Measurements from ENCODE around the gene NLGN4X. TPM values are rescaled to one million over a fixed set of nuclear protein-coding genes. Genes with fewer than 3 reads are reported as not detected.

The NLGN4X gene
- total RNA-seq, 1 donor from 2014 or later: not detected

DNA sequence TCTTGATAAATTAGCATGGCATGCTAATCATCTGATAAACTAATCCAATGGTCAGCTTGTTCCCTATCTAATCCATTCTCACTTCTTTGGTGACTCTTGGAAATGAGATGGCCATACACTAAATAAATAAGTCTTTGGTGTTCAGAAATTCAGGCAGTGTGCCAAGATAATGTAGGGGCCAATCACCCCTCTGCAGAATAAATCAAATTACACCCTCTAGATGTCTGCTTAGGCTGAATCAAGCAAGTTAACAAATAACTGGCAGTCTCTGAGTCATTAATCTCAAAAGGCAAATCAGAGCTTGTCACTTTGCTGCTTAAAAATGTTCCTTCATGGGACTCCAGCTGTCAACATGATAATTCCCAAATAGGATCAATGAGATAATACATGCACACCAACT is 97.4 kb downstream of the NLGN4X start:
- H3K4me1 Mint-ChIP-seq (ENCODE audit: low read depth): no peaks in the 10 kb centered on the region
- no peaks in the 10 kb centered on the region for H3K36me3 Mint-ChIP-seq (ENCODE audit: low read depth)
- H3K4me3 Mint-ChIP-seq: no peak overlapping the region
- no peak for DNase-seq (ENCODE audit: low spot score)
- no peaks in the 10 kb centered on the region for H3K27me3 Mint-ChIP-seq (ENCODE audit: insufficient read depth)
- H3K9me3 Mint-ChIP-seq: no peaks in the 10 kb centered on the region
- no peak overlapping the region for H3K27ac Mint-ChIP-seq
- intact Hi-C loops (cut with micrococcal nuclease): no loop called here

DNA sequence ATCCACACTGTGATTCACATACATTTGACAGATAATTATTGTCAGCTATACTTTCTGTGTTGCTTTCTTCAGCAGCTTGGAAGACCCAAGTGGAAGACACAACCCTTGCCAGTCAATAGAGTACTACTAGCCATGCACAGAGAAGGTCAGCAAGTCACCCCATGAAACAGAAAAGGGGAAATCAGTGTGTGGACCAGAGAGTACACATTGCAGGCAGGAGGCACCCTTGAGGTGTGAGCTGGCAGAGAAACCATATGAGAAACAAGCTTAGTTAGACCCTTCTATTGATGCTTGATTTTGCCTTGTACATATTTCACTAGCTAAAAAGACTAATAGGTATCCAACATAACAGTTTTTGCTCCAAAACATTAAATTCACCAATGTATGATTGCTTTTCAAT is 99.5 kb downstream of the NLGN4X start:
- no peak for DNase-seq (ENCODE audit: low spot score)
- Mint-ChIP-seq H3K27me3 (ENCODE audit: insufficient read depth) (no peaks in the 10 kb centered on the region), H3K36me3 (ENCODE audit: low read depth) (no peaks in the 10 kb centered on the region), H3K9me3 (no peaks in the 10 kb centered on the region), H3K4me1 (ENCODE audit: low read depth) (no peaks in the 10 kb centered on the region), H3K4me3 (no peak overlapping the region), H3K27ac (no peak overlapping the region)
- intact Hi-C loops (cut with micrococcal nuclease): no loop called here

DNA sequence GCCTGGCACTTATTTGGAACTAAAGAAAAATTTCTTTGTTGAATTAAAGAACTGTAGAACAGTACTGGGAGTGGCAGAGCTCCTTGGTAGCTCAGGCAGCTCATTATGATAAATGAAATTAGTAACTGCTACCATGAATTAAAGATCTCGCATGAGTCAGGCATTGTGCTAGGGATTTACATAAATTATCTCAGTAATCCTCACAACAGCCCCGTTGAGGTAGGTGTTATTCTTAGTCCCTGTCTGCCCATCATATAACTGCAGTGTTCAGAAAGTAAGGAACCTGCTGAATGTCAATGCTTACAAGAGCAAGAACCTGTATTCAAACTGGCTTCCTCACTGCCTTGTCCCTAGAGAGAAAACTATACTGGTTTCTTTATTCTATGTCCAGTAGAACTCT is 108.3 kb downstream of the NLGN4X start:
- no peak for DNase-seq (ENCODE audit: low spot score)
- intact Hi-C loops (cut with micrococcal nuclease): no loop called here
- Mint-ChIP-seq H3K4me1 (ENCODE audit: low read depth) (no peaks in the 10 kb centered on the region), H3K4me3 (no peak overlapping the region), H3K27me3 (ENCODE audit: insufficient read depth) (no peaks in the 10 kb centered on the region), H3K9me3 (peaks cover 3% of the 10 kb centered on the region), H3K27ac (no peak overlapping the region), H3K36me3 (ENCODE audit: low read depth) (no peaks in the 10 kb centered on the region)

DNA sequence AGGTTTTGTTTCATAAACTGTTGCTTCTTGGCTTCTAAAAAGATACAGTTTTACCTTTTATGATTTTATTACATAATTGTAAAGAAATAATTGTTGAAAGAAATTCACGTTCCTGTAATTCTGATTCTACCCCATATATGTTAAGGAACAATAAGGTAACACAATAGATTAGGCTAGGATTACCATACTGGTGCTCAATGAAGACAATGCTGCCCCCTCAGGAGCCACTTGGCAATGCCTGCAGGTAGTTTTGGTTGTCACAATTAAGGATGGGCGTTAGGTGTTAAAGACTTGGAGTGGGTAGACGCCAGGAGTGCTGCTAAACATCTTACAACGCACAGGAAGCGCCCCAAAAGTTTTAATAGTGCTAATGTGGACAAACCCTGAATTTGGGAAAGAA is 133.2 kb downstream of the NLGN4X start:
- no peaks in the 10 kb centered on the region for H3K4me1 Mint-ChIP-seq (ENCODE audit: low read depth)
- no peak for DNase-seq (ENCODE audit: low spot score)
- intact Hi-C loops (cut with micrococcal nuclease): no loop called here
- H3K36me3 Mint-ChIP-seq (ENCODE audit: low read depth): no peaks in the 10 kb centered on the region
- no peaks in the 10 kb centered on the region for H3K27me3 Mint-ChIP-seq (ENCODE audit: insufficient read depth)
- H3K9me3 Mint-ChIP-seq: no peaks in the 10 kb centered on the region
- H3K27ac Mint-ChIP-seq: no peak overlapping the region
- no peak overlapping the region for H3K4me3 Mint-ChIP-seq

DNA sequence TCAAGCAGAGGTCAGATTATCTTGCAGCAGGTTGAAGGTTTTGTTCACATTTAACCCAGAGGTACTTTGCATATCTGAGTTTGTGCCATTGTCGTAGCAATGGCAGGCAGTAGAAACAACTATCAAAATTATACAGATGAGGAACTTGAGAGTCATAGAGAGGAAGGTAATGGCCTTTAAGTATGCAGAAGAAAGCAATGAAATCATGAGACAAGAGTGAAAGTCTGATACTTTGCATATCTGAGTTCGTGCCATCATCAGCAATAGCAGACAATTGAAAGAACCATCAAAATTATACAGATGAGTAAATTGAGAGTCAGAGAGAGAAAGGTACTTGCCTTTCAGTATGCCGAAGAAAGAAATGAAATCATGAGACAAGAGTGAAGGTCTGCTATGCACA is 154.1 kb downstream of the NLGN4X start:
- no peak for DNase-seq (ENCODE audit: low spot score)
- H3K4me3 Mint-ChIP-seq: no peak overlapping the region
- H3K9me3 Mint-ChIP-seq: no peaks in the 10 kb centered on the region
- no peaks in the 10 kb centered on the region for H3K36me3 Mint-ChIP-seq (ENCODE audit: low read depth)
- no peak overlapping the region for H3K27ac Mint-ChIP-seq
- no peaks in the 10 kb centered on the region for H3K27me3 Mint-ChIP-seq (ENCODE audit: insufficient read depth)
- H3K4me1 Mint-ChIP-seq (ENCODE audit: low read depth): no peaks in the 10 kb centered on the region
- intact Hi-C loops (cut with micrococcal nuclease): no loop called here

DNA sequence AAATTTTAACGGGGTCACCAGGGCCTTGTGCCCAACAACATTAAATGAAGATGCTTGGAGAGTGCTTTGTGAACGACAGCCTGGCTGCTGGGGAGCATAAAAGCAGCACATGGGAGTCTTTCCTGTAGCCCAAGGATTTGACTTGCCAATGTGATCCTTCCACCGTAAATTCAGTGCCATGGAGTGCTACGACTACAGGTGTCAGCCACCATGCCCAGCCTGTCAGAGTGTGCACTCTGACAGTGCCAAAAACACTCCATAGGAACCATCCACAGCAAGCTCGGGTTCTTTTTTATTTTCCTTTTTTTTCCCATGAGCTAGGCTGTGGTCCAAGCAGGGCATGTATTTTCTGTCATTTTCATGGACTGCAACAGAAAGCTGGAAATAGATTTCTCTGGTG is 156.9 kb downstream of the NLGN4X start:
- DNase-seq (ENCODE audit: low spot score): no peak
- Mint-ChIP-seq H3K9me3 (no peaks in the 10 kb centered on the region), H3K27me3 (ENCODE audit: insufficient read depth) (no peaks in the 10 kb centered on the region), H3K4me3 (no peak overlapping the region), H3K36me3 (ENCODE audit: low read depth) (no peaks in the 10 kb centered on the region), H3K27ac (no peak overlapping the region), H3K4me1 (ENCODE audit: low read depth) (no peaks in the 10 kb centered on the region)
- intact Hi-C loops (cut with micrococcal nuclease): no loop called here

DNA sequence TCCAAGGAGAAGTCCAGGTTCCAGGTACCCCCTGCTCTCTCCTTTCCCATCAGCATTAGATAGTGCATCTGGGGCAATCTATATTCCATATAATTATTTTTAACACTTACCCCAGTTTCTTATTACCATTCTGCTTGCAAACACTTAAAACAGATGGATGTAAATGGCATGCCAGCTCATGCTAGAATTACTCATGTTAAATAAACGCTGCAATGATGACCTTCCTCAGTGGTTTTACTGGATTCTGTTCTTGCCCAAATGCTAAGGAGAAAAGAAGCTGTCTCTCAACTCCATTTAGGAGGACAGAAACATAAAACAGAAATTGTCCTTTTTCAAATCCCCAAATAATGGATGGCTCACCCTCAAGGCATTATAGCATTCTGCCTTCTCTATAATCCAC is 161.1 kb downstream of the NLGN4X start:
- no peaks in the 10 kb centered on the region for H3K9me3 Mint-ChIP-seq
- no peaks in the 10 kb centered on the region for H3K27me3 Mint-ChIP-seq (ENCODE audit: insufficient read depth)
- no peak overlapping the region for H3K27ac Mint-ChIP-seq
- intact Hi-C loops (cut with micrococcal nuclease): no loop called here
- no peaks in the 10 kb centered on the region for H3K36me3 Mint-ChIP-seq (ENCODE audit: low read depth)
- no peak for DNase-seq (ENCODE audit: low spot score)
- H3K4me1 Mint-ChIP-seq (ENCODE audit: low read depth): no peaks in the 10 kb centered on the region
- H3K4me3 Mint-ChIP-seq: no peak overlapping the region

DNA sequence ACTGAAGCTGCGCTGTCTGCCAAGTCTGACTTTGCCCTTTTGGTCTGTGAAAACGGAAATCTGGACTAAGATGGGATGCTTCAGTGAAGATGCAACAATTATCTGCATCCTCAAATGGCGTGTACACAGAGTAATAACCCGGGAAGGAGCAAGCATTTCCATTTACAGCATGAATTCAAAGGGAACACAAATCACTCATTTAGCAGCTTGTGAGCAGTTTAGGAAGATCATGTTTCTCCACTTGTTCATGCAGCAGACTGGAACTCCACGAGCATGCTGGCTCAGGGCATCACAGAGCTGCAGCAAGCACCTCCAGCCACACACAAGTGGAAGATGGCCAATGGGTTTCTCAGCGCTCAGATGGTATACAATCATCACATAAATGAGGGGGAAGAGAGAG is 175.5 kb downstream of the NLGN4X start:
- Mint-ChIP-seq H3K4me1 (ENCODE audit: low read depth) (no peaks in the 10 kb centered on the region), H3K27ac (no peak overlapping the region), H3K9me3 (no peaks in the 10 kb centered on the region), H3K27me3 (ENCODE audit: insufficient read depth) (no peaks in the 10 kb centered on the region), H3K36me3 (ENCODE audit: low read depth) (no peaks in the 10 kb centered on the region), H3K4me3 (no peak overlapping the region)
- intact Hi-C loops (cut with micrococcal nuclease): no loop called here
- DNase-seq (ENCODE audit: low spot score): no peak

DNA sequence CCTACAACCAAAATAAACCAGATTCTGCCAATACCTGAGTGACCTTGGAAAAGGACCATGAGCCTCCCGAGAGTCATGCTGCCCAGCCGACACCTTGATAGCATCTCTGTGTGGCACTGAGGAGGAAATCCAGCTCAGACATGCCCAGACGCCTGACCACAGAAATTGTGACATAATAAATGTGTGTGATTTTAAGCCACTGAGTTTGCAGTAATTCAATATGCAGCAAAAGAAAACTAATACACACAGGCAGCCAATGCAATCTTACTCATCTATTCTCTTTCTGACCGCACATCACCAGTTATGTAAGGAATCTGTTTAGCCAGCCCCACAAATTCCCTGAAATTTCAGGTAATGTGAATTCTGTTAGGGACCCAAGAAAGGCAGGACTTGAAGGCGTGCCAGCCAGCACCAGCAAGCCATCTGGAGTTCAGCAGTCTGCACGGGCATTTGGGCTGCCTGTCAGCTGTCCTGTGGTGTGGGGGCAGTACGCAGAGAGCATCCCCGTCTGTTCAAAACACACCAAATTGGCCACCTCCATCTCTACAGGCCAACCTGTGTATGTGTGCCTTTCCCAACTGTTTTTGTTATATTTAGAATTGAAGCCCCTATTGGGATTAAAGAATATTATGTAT is 176.4 kb downstream of the NLGN4X start:
- no peak overlapping the region for H3K27ac Mint-ChIP-seq
- no peaks in the 10 kb centered on the region for H3K27me3 Mint-ChIP-seq (ENCODE audit: insufficient read depth)
- H3K36me3 Mint-ChIP-seq (ENCODE audit: low read depth): no peaks in the 10 kb centered on the region
- intact Hi-C loops (cut with micrococcal nuclease): no loop called here
- no peaks in the 10 kb centered on the region for H3K4me1 Mint-ChIP-seq (ENCODE audit: low read depth)
- H3K4me3 Mint-ChIP-seq: no peak overlapping the region
- DNase-seq (ENCODE audit: low spot score): no peak
- no peaks in the 10 kb centered on the region for H3K9me3 Mint-ChIP-seq

DNA sequence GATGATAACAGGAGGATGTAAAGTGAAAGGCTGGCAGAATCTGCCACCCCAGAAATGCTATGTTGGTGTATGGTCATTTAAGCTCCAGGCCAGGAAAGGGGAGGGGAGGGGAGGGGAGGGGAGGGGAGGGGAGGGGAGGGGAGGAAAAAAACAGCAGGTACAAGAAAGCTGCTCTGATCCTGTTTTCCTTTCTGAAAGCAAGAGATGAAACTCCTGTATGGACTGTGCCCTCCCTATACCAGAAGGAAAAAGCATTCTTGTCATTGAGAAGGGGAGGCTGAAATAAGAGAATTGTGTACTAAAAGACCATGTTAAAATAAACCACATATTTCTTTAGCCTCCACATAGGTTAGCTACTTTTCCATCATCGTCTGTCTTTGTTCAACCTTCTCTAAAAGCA is 179.5 kb downstream of the NLGN4X start:
- H3K4me1 Mint-ChIP-seq (ENCODE audit: low read depth): no peaks in the 10 kb centered on the region
- intact Hi-C loops (cut with micrococcal nuclease): no loop called here
- no peak overlapping the region for H3K27ac Mint-ChIP-seq
- DNase-seq (ENCODE audit: low spot score): no peak
- no peaks in the 10 kb centered on the region for H3K36me3 Mint-ChIP-seq (ENCODE audit: low read depth)
- no peaks in the 10 kb centered on the region for H3K9me3 Mint-ChIP-seq
- no peak overlapping the region for H3K4me3 Mint-ChIP-seq
- no peaks in the 10 kb centered on the region for H3K27me3 Mint-ChIP-seq (ENCODE audit: insufficient read depth)

DNA sequence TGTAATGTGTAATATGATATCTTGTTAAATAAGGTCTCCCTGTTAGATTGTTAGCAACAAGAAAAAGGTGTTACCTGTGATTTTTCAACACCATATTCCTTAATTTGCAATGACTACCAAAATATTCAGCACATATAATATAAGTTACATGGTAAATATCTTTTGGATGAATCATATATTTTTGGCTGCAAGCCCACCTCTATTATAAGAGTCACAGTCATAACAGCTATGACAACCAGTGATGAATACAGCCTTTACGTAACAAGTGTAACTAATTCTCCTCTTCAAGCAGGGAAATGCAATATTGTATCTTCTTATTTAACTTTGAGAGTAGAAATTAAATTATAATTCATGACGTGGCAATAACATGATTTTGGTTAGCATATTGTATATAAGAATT is 187.0 kb downstream of the NLGN4X start:
- Mint-ChIP-seq H3K27me3 (ENCODE audit: insufficient read depth) (no peaks in the 10 kb centered on the region), H3K36me3 (ENCODE audit: low read depth) (no peaks in the 10 kb centered on the region), H3K27ac (no peak overlapping the region), H3K4me1 (ENCODE audit: low read depth) (no peaks in the 10 kb centered on the region), H3K9me3 (no peaks in the 10 kb centered on the region), H3K4me3 (no peak overlapping the region)
- no peak for DNase-seq (ENCODE audit: low spot score)
- intact Hi-C loops (cut with micrococcal nuclease): no loop called here

DNA sequence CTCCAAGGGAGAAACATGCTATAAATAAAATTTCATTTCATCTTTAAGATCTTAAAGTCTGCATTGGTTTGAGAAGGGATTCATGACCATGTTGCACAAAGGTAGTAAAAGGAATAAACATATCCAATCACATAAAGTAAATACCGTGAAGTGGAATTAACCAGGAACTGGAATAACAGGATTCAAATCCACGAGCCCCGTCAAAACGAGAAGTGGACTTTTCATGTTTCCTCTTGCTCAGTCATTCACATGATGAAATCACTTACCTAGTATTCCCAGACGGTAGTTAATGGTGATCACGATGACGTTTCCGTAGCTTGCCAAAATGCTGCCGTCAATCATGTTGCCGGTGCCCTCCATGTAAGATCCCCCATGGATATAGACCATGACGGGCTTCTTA is 199.7 kb downstream of the NLGN4X start:
- H3K4me3 Mint-ChIP-seq: no peak overlapping the region
- no peaks in the 10 kb centered on the region for H3K4me1 Mint-ChIP-seq (ENCODE audit: low read depth)
- intact Hi-C loops (cut with micrococcal nuclease): no loop called here
- H3K36me3 Mint-ChIP-seq (ENCODE audit: low read depth): no peaks in the 10 kb centered on the region
- no peaks in the 10 kb centered on the region for H3K9me3 Mint-ChIP-seq
- H3K27ac Mint-ChIP-seq: no peak overlapping the region
- DNase-seq (ENCODE audit: low spot score): no peak
- no peaks in the 10 kb centered on the region for H3K27me3 Mint-ChIP-seq (ENCODE audit: insufficient read depth)

DNA sequence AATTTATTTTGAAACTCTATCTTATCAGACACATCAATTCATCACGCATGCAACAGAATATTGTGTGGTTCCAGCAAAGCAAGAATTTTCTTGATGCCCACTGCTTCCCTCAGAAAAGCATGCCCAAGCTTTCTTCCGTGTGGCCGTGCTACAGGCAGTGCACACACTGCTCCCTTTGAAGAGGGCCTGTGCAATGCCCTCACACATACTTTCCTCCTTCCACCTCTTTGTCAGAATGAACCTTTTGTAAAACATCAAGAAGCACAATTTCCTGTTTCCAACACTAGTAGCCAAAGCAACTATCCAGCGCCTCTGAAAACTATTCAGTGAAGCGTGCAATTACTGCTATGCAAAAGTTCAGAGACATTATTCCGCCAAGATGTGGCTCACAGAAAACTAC is 201.7 kb downstream of the NLGN4X start:
- Mint-ChIP-seq H3K27ac (no peak overlapping the region), H3K27me3 (ENCODE audit: insufficient read depth) (no peaks in the 10 kb centered on the region), H3K4me1 (ENCODE audit: low read depth) (no peaks in the 10 kb centered on the region), H3K4me3 (no peak overlapping the region), H3K36me3 (ENCODE audit: low read depth) (no peaks in the 10 kb centered on the region), H3K9me3 (no peaks in the 10 kb centered on the region)
- DNase-seq (ENCODE audit: low spot score): no peak
- intact Hi-C loops (cut with micrococcal nuclease): no loop called here

DNA sequence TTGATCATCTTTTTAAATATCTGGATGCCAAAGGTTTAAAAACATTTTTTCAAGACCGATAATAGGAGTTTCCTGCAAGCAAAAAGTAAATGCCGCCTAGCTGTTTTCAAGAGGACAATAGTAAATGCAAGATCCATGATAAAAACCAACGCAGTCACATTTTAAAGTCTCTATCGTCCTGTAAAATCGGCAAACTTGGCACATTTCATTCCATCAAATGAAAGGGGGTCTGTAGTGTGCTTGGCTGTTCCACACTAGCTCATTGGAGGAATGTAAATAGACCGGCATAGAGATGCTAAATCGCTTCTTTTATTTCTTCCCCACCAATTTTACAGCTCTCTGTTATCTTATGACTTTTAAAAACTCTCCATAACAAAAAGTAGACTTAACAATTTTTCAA is 202.2 kb downstream of the NLGN4X start:
- H3K27me3 Mint-ChIP-seq (ENCODE audit: insufficient read depth): no peaks in the 10 kb centered on the region
- no peaks in the 10 kb centered on the region for H3K36me3 Mint-ChIP-seq (ENCODE audit: low read depth)
- H3K9me3 Mint-ChIP-seq: no peaks in the 10 kb centered on the region
- H3K4me3 Mint-ChIP-seq: no peak overlapping the region
- H3K4me1 Mint-ChIP-seq (ENCODE audit: low read depth): no peaks in the 10 kb centered on the region
- intact Hi-C loops (cut with micrococcal nuclease): no loop called here
- no peak overlapping the region for H3K27ac Mint-ChIP-seq
- no peak for DNase-seq (ENCODE audit: low spot score)

All from activated T-helper 1 cell treated with anti-CD3 and anti-CD28 coated beads, Interleukin-12 subunit alpha, Interleukin-12 subunit beta, Interleukin-2, Interleukin-4 antibody, amounts not matched to agents 30 ng/mL and 10 ng/mL and 1 ng/mL, durations not matched to agents 14 hours and 24 hours and 36 hours (primary cell).